Stomach (tissue), 9 donors: Measurements from ENCODE around the gene KRT6B. TPM values are rescaled to one million over a fixed set of nuclear protein-coding genes. Genes with fewer than 3 reads are reported as not detected.

Experiments
- DNase-seq, 2 donors: peaks; one replicate each; pipeline versions ENCODE4 v3.0.0 to v3.0.0-alpha.2; 2013 to 2019
- H3K27ac ChIP-seq, 5 donors: fragments of 200-600 bp in 4 of 5; sonication (generic) in 4 of 5; one replicate each; pipeline ENCODE4 v1.5.1; 2013 to 2019; ENCODE audit warnings: mild to moderate bottlenecking in 1 of 5, moderate library complexity in 1 of 5
- H3K27me3 ChIP-seq, 3 donors: fragments of 200-600 bp; sonication (generic); one replicate each; pipeline ENCODE4 v1.5.1; 2017 to 2019; ENCODE audit warnings: mixed run types in 1 of 3
- H3K36me3 ChIP-seq, 4 donors: fragments of 200-600 bp; sonication (generic); 1 replicate in 3 of 4; 2 replicates in 1 of 4; pipeline ENCODE4 v1.5.1; 2016 to 2019
- H3K4me1 ChIP-seq, 4 donors: fragments of 200-600 bp; sonication (generic); one replicate each; pipeline ENCODE4 v1.5.1; 2016 to 2019
- H3K4me3 ChIP-seq, 4 donors: fragments of 200-600 bp; sonication (generic) in 3 of 4; one replicate each; pipeline ENCODE4 v1.5.1; 2016 to 2019; ENCODE audit warnings: mild to moderate bottlenecking in 1 of 4
- H3K9me3 ChIP-seq, 4 donors: fragments of 200-600 bp; sonication (generic); one replicate each; pipeline ENCODE4 v1.5.1; 2016 to 2019
- EP300 ChIP-seq: sonication (generic); formaldehyde crosslinking; IDR thresholded peaks from one replicate; pipeline ENCODE4 v1.6.1; 2017; ENCODE audit warnings: antibody characterized with exemption
- POLR2A ChIP-seq, 4 donors: fragments of 450-650 bp; IDR thresholded peaks; one replicate each; pipeline ENCODE4 v1.6.1; 2016; ENCODE audit warnings: antibody characterized with exemption in 4 of 4, control low read depth in 2 of 4, mild to moderate bottlenecking in 1 of 4, moderate library complexity in 1 of 4
- POLR2AphosphoS5 ChIP-seq, 3 donors: sonication (generic); formaldehyde crosslinking; IDR thresholded peaks; one replicate each; pipeline ENCODE4 v1.6.1; 2016; ENCODE audit warnings: antibody characterized with exemption in 3 of 3
- WGBS, 5 donors: extraction: QIAGEN DNeasy Blood & Tissue Kit in 3 of 5; methylation state at CpG; one replicate each; pipeline versions ENCODE4 v1.1.5 to v1.1.7; 2013 to 2018; 5-methylcytosine and 5-hydroxymethylcytosine counted together
- intact Hi-C: fragments of 100-400 bp; cut with DNase I; formaldehyde crosslinking; loops from one replicate; pipeline ENCODE4 v1.15.1; 2023; ENCODE audit warnings: low total_unique reads
- polyA plus RNA-seq, 3 donors: library from polyadenylated mRNA; stranded (reverse); fragments of 200-250 nt; gene quantifications; one replicate each; pipeline ENCODE4 v1.2.3, GENCODE V29; 2013
- total RNA-seq, 5 donors: library from RNA; depleted of rRNA; stranded (reverse); fragments of >200 nt; gene quantifications; one replicate each; pipeline versions ENCODE4 v1.1.0 to v1.2.3, GENCODE V29; 2014 to 2016
- TF ChIP-seq, protein P1 (sequence below), 7 experiments: fragments of 450-650 bp in 4 of 7; fragments of 200-600 bp in 3 of 7; sonication (generic) in 3 of 7; IDR thresholded peaks; one replicate each; pipeline ENCODE4 v1.5.1; 2016 to 2019; ENCODE audit warnings: antibody characterized with exemption in 7 of 7, control low read depth in 2 of 7, mild to moderate bottlenecking in 1 of 7
- donor health status: healthy with polysubstance abuse.
- donor health status: Bipolar disorder and iron deficiency.
- donor health status: healthy.

KRT6B gene
- total and polyA plus RNA-seq, 8 donors, result 0.46 to 9.2 (median 0.55) TPM; not detected in 5

DNA sequence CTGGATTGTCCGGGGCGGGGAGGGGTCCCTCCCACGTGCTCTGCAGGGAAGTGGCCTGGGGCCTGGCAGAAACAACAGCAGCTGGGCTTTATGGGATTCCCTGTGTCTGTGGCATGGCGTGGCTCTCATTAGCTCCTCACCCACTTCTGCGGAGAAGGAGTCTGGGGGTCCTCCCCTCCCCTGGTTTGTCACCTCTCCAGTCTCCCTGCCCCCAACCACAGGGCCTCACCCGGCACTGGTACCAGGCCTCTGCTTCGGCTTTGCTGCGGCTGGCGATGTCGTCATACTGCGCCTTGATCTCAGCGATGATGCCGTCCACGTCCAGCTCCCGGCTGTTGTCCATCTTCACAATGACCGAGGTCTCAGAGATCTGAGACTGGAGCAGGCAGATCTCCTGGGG is 52.2 kb downstream of the KRT6B start:
- intact Hi-C loops, result no loop called here
- WGBS, 5 donors, result 93 to 97% (median 95%) methylated on average over 16 of the region's 16 CpGs
- TF ChIP-seq POLR2A (IDR thresholded peaks at IDR 0.05), result no peak
- TF ChIP-seq EP300, result no peak
- TF ChIP-seq POLR2AphosphoS5 (IDR thresholded peaks at IDR 0.05), result no peak
- TF ChIP-seq, protein P1, sequence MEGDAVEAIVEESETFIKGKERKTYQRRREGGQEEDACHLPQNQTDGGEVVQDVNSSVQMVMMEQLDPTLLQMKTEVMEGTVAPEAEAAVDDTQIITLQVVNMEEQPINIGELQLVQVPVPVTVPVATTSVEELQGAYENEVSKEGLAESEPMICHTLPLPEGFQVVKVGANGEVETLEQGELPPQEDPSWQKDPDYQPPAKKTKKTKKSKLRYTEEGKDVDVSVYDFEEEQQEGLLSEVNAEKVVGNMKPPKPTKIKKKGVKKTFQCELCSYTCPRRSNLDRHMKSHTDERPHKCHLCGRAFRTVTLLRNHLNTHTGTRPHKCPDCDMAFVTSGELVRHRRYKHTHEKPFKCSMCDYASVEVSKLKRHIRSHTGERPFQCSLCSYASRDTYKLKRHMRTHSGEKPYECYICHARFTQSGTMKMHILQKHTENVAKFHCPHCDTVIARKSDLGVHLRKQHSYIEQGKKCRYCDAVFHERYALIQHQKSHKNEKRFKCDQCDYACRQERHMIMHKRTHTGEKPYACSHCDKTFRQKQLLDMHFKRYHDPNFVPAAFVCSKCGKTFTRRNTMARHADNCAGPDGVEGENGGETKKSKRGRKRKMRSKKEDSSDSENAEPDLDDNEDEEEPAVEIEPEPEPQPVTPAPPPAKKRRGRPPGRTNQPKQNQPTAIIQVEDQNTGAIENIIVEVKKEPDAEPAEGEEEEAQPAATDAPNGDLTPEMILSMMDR (IDR thresholded peaks at IDR 0.05), result no peak
- Histone ChIP-seq H3K4me3 (no peak overlapping the region), H3K27me3 (peaks cover 0 to 12% (median 0%) of the 10 kb centered on the region in 3 donors), H3K36me3 (no peaks in the 10 kb centered on the region), H3K4me1 (peaks cover 0 to 5% (median 0%) of the 10 kb centered on the region in 4 donors), H3K9me3 (no peaks in the 10 kb centered on the region), H3K27ac (no peak overlapping the region)
- no peak for DNase-seq

DNA sequence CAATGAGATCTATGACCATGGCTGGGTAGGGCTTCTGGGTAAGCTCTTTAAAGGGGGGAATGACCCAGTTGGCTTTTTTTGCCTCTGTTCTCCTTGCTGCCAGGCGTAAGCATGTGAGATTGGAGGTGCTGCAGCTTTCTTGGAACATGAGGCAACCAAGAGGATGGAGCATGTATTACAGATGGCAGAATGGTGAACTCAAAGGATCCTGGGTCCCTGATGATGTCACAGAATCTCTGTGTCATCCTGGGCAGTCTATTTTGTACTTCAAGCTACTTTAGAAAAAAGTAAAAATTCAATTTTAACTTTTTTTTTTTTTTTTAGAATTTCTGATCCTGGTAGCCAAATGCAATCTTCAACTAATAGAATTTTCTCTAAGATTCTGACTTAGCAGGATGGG is 53.8 kb downstream of the KRT6B start:
- Histone ChIP-seq H3K27ac (no peak overlapping the region), H3K27me3 (peaks cover 0 to 12% (median 0%) of the 10 kb centered on the region in 3 donors), H3K4me3 (no peak overlapping the region), H3K9me3 (no peaks in the 10 kb centered on the region), H3K36me3 (no peaks in the 10 kb centered on the region), H3K4me1 (peaks cover 0 to 13% (median 5%) of the 10 kb centered on the region in 4 donors)
- intact Hi-C loops, result no loop called here
- 85 to 97% (median 90%) methylated on average over 1 of the region's 1 CpG for WGBS, 5 donors
- DNase-seq, result no peak
- TF ChIP-seq POLR2A (IDR thresholded peaks at IDR 0.05), result no peak
- no peak for TF ChIP-seq EP300

DNA sequence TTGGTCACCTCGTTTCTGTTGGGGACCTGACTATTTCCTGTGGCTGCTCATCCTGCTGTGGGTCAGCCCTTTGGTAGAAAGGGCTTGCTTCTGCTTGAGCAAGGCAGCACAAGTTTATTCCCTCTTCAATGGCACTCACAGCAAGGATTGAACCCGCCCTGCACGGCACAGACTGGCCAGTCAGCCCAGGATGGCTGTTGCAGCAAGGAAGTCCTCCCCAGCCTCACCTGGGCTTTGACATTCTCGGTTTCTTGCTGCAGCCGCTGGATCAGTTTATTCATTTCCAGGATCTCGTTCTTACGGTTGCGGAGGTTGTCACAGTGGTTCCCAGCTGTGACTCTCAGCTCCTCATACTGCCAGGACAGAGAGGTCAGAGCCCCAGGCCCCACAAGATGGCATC is 55.3 kb downstream of the KRT6B start:
- H3K4me3 ChIP-seq, result no peak overlapping the region
- H3K4me1 ChIP-seq, result peaks cover 2 to 20% (median 6%) of the 10 kb centered on the region in 4 donors
- no peak overlapping the region for H3K27ac ChIP-seq
- TF ChIP-seq, protein P1 (IDR thresholded peaks at IDR 0.05), result no peak
- TF ChIP-seq POLR2A (IDR thresholded peaks at IDR 0.05) (no peak), POLR2AphosphoS5 (IDR thresholded peaks at IDR 0.05) (no peak), EP300 (no peak)
- WGBS, 5 donors, result 82 to 96% (median 88%) methylated on average over 8 of the region's 8 CpGs
- H3K27me3 ChIP-seq, result peaks cover 0 to 12% (median 0%) of the 10 kb centered on the region in 3 donors
- intact Hi-C loops, result no loop called here
- H3K36me3 ChIP-seq, result no peaks in the 10 kb centered on the region
- no peak for DNase-seq
- H3K9me3 ChIP-seq, result no peaks in the 10 kb centered on the region

Other genes starting within 250 kb of the KRT6B start
- gene KRT7, start 218.9 kb downstream of the KRT6B start, total RNA-seq, result 100 to 1,000 TPM in 1 of 5 donors, 10 to 100 TPM in 2, not detected in 2; 47.0 to 186 (median 95.8) TPM
- gene KRT7, start 218.9 kb downstream of the KRT6B start, polyA plus RNA-seq, result 100 to 1,000 TPM in 2 of 3 donors, 1 to 10 TPM in 1; 6.4 to 214 (median 138) TPM
- not detected for gene KRT86, start 177.5 kb downstream of the KRT6B start, total RNA-seq
- not detected for gene KRT86, start 177.5 kb downstream of the KRT6B start, polyA plus RNA-seq
- gene KRT81, start 160.6 kb downstream of the KRT6B start, total RNA-seq, result not detected
- gene KRT81, start 160.6 kb downstream of the KRT6B start, polyA plus RNA-seq, result under 1 TPM in 1 of 3 donors, not detected in 2; 0.15 TPM
- gene KRT83, start 130.7 kb downstream of the KRT6B start, total RNA-seq, result not detected
- gene KRT83, start 130.7 kb downstream of the KRT6B start, polyA plus RNA-seq, result not detected
- not detected for gene KRT85, start 84.7 kb downstream of the KRT6B start, total RNA-seq
- gene KRT85, start 84.7 kb downstream of the KRT6B start, polyA plus RNA-seq, result not detected
- gene KRT84, start 66.5 kb downstream of the KRT6B start, total RNA-seq, result not detected
- not detected for gene KRT84, start 66.5 kb downstream of the KRT6B start, polyA plus RNA-seq
- not detected for gene KRT82, start 45.8 kb downstream of the KRT6B start, total RNA-seq
- not detected for gene KRT82, start 45.8 kb downstream of the KRT6B start, polyA plus RNA-seq
- gene KRT75, start 17.8 kb downstream of the KRT6B start, total RNA-seq, result not detected
- not detected for gene KRT75, start 17.8 kb downstream of the KRT6B start, polyA plus RNA-seq
- gene KRT6C, start 21.7 kb upstream of the KRT6B start, total RNA-seq, result under 1 TPM in 1 of 5 donors, not detected in 4; 0.43 TPM
- gene KRT6C, start 21.7 kb upstream of the KRT6B start, polyA plus RNA-seq, result 10 to 100 TPM in 1 of 3 donors, under 1 TPM in 1, not detected in 1; 0.31 to 12.4 TPM
- gene KRT6A, start 41.1 kb upstream of the KRT6B start, total RNA-seq, result 10 to 100 TPM in 3 of 5 donors, under 1 TPM in 1, not detected in 1; 0.89 to 83.3 (median 34.3) TPM
- 100 to 1,000 TPM in 1 of 3 donors, 1 to 10 TPM in 2; 1.5 to 260 (median 9.8) TPM for gene KRT6A, start 41.1 kb upstream of the KRT6B start, polyA plus RNA-seq
- gene KRT5, start 68.2 kb upstream of the KRT6B start, total RNA-seq, result 1 to 10 TPM in 1 of 5 donors, under 1 TPM in 1, not detected in 3; 0.89 to 9.0 TPM
- gene KRT5, start 68.2 kb upstream of the KRT6B start, polyA plus RNA-seq, result 1,000 to 10,000 TPM in 1 of 3 donors, 10 to 100 TPM in 1, not detected in 1; 10.2 to 2,165 TPM
- not detected for gene KRT71, start 101.0 kb upstream of the KRT6B start, total RNA-seq
- gene KRT71, start 101.0 kb upstream of the KRT6B start, polyA plus RNA-seq, result not detected
- gene KRT74, start 121.7 kb upstream of the KRT6B start, total RNA-seq, result not detected
- under 1 TPM in 1 of 3 donors, not detected in 2; 0.08 TPM for gene KRT74, start 121.7 kb upstream of the KRT6B start, polyA plus RNA-seq
- gene KRT72, start 149.3 kb upstream of the KRT6B start, total RNA-seq, result not detected
- not detected for gene KRT72, start 149.3 kb upstream of the KRT6B start, polyA plus RNA-seq
- gene KRT73, start 166.4 kb upstream of the KRT6B start, total RNA-seq, result not detected
- not detected for gene KRT73, start 166.4 kb upstream of the KRT6B start, polyA plus RNA-seq
- gene KRT2, start 200.1 kb upstream of the KRT6B start, total RNA-seq, result not detected
- gene KRT2, start 200.1 kb upstream of the KRT6B start, polyA plus RNA-seq, result not detected
- 10 to 100 TPM in 1 of 5 donors, 1 to 10 TPM in 1, under 1 TPM in 1, not detected in 2; 0.37 to 27.8 (median 7.6) TPM for gene KRT1, start 228.3 kb upstream of the KRT6B start, total RNA-seq
- gene KRT1, start 228.3 kb upstream of the KRT6B start, polyA plus RNA-seq, result not detected